ENCODE data around the gene CHID1. TPM values are rescaled to one million over a fixed set of nuclear protein-coding genes. Genes with fewer than 3 reads are reported as not detected.

Gene CHID1
- total and polyA plus RNA-seq, 2 donors = 23.4 to 62.3 TPM

- H3K27ac ChIP-seq (ENCODE audit: low read depth) = no peak overlapping the region
- no peaks in the 10 kb centered on the region for H3K4me1 ChIP-seq (ENCODE audit: insufficient read depth)
- WGBS = 84% methylated on average over 22 of the region's 22 CpGs
- no peak for DNase-seq (ENCODE audit: extremely low spot score)
- H3K4me3 ChIP-seq (ENCODE audit: low read depth, low read length) = no peak overlapping the region
- H3K36me3 ChIP-seq (ENCODE audit: insufficient read depth) = no peaks in the 10 kb centered on the region
Observed at GRCh38 chr11:837189-837989, 73.2 kb downstream of the CHID1 start.

DNA sequence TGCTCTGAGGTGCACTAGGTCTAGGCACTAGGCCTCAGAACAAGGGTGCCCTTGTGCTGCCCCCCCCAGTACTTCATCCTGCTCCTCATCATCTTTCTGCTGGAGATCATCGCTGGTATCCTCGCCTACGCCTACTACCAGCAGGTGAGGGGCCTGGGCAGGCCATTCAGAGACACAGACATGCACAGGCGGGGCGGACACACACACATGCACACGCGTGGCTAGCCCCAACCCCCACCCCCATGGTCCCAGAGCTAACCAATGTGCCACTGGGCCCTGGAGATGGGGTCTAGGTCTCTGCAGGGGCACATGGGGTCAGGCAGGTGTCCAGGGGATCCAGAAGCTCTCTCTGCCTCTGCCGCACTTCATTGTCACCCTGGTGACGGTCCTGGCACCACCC, 73.9 kb downstream of the CHID1 start:
- Histone ChIP-seq H3K4me1 (ENCODE audit: insufficient read depth) (no peaks in the 10 kb centered on the region), H3K27ac (ENCODE audit: low read depth) (no peak overlapping the region), H3K36me3 (ENCODE audit: insufficient read depth) (no peaks in the 10 kb centered on the region), H3K4me3 (ENCODE audit: low read depth, low read length) (no peak overlapping the region)
- 88% methylated on average over 9 of the region's 9 CpGs for WGBS
- no peak for DNase-seq (ENCODE audit: extremely low spot score)

DNA sequence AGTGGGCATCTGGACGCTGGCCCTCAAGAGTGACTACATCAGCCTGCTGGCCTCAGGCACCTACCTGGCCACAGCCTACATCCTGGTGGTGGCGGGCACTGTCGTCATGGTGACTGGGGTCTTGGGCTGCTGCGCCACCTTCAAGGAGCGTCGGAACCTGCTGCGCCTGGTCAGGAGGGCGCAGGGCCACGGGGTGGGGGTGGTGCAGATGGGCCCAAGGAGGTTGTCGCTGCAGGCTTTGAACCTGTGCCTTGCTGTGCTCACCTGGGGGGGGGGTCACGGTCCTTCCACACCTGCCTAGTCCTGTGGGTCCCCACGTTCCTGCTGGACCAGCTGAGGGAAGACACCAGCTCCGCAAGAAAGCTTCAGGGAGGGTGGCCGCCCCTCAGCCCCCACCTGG, 74.3 kb downstream of the CHID1 start:
- DNase-seq (ENCODE audit: extremely low spot score) = no peak
- H3K27ac ChIP-seq (ENCODE audit: low read depth) = no peak overlapping the region
- H3K4me3 ChIP-seq (ENCODE audit: low read depth, low read length) = no peak overlapping the region
- H3K4me1 ChIP-seq (ENCODE audit: insufficient read depth) = no peaks in the 10 kb centered on the region
- no peaks in the 10 kb centered on the region for H3K36me3 ChIP-seq (ENCODE audit: insufficient read depth)
- WGBS = 93% methylated on average over 14 of the region's 14 CpGs

DNA sequence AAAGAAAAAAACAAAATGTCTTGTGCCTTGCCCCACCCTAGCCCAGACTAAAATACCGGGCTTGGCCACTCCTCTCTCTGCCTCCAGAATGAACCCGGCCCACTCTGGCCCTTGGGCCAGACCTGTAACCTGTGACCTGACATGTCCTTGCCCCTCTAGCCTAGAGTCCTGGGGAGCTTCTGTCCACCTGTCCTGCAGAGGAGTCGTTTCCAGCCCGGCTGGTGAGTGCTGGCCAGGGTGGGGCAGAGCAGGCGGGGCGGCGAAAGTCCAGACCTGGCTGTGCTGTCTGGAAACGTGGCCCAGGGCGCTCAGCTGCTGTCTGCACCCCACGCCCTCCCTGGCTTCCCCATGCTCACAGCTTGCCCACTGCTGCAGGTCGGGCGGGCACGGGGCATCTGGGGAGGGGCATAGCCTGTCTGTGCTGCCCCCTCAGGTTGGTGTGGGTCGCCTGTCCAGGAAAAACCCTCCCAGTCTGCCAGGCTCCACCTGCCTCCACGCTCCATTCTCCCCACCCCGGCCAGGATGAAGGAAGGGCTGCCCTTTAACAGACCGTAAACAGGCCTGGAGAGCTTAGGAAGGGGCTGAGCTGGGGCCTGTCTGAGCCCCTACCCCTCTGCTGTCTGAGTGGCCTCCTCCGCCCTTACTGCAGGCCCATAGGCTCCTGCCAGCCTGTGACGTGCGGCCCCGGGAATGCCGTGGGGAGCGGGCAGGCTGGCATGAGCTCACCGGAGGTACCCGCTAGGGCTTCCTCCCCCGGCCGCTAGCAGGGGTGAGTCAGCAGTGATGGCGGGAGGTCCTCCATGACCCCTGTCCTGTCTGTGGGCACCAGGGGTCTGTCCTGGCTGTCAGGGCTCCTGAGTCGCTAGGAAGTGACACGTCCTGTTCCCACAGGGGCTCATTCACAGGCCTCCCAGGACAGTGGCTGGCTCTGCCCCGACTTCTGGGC, 76.0 kb downstream of the CHID1 start:
- 42% methylated on average over 31 of the region's 31 CpGs for WGBS
- no peak overlapping the region for H3K4me3 ChIP-seq (ENCODE audit: low read depth, low read length)
- no peak for DNase-seq (ENCODE audit: extremely low spot score)

DNA sequence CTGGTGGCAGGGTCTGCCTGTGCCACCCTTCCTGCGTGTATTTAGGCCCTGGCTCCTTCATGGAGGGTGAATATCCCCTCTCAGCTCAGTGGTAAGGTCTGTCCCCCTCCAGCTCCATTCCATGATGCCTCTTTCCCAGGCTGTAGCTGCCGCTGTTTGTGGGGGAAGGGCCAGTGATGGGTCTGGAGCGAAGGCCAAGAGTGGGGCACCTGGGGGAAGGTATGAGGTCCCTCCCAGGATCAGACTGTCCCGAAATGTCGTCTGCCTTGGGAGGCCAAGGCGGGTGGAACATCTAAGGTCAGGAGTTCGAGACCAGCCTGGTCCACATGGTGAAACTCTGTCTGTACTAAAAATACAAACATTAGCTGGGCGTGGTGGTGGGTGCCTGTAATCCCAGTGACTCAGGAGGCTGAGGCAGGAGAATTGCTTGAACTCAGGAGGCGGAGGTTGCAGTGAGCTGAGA, 76.7 kb downstream of the CHID1 start:
- DNase-seq (ENCODE audit: extremely low spot score) = no peak
- peak overlapping the region; percentile 60 for H3K27ac ChIP-seq (ENCODE audit: low read depth)
- peaks cover 2% of the 10 kb centered on the region for H3K4me1 ChIP-seq (ENCODE audit: insufficient read depth)
- no peaks in the 10 kb centered on the region for H3K36me3 ChIP-seq (ENCODE audit: insufficient read depth)
- WGBS = 51% methylated on average over 9 of the region's 9 CpGs
- H3K4me3 ChIP-seq (ENCODE audit: low read depth, low read length) = peak overlapping the region; percentile 67

More for the DNA sequence above, 76.0 kb downstream of the CHID1 start:
- Histone ChIP-seq H3K36me3 (ENCODE audit: insufficient read depth) (no peaks in the 10 kb centered on the region), H3K27ac (ENCODE audit: low read depth) (peak overlapping the region; percentile 46), H3K4me1 (ENCODE audit: insufficient read depth) (peaks cover under 1% of the 10 kb centered on the region)

- Histone ChIP-seq H3K4me3 (ENCODE audit: low read depth, low read length) (peak overlapping the region; percentile 67), H3K36me3 (ENCODE audit: insufficient read depth) (no peaks in the 10 kb centered on the region), H3K27ac (ENCODE audit: low read depth) (peak overlapping the region; percentile 60), H3K4me1 (ENCODE audit: insufficient read depth) (peaks cover 2% of the 10 kb centered on the region)
- DNase-seq (ENCODE audit: extremely low spot score) = no peak
- WGBS = 1% methylated on average over 55 of the region's 55 CpGs
Observed at GRCh38 chr11:833114-833791, 77.4 kb downstream of the CHID1 start.

DNA sequence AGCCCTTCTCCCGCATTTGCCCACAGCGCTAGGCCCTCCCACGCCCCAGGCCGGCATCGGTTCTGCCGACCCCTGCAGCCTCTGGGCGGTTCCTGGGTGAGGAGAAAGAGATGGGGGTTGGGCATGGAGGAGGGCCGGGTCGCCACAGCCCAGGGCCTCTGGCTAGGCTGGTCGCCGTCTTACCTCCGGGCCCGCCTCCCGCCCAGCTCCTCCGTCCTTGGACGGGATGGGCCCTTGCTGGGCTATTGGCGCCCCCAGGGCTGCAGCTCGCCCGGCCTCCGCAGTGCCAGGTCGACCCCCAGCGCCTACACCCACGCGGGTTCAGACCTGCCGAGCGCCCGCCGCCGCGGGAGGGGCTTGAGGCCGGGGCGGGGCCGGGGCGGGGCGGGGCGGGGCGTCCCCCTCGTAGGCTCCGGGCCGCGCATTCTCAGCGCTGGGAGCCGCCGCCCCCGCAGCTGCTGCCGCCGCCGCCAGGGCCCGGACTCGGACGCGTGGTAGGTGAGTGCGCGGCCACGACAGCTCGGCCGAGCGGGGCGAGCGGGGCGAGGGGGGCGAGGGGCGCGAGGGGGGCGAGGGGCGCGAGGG, 78.0 kb downstream of the CHID1 start, which contains the start of gene CD151:
Gene CD151, plus strand, starts transcription at position 424 of the 585 bp plus-strand sequence. CDS start 3,118 bp downstream, outside the sequence.
- Histone ChIP-seq H3K4me1 (ENCODE audit: insufficient read depth) (peaks cover 2% of the 10 kb centered on the region), H3K36me3 (ENCODE audit: insufficient read depth) (no peaks in the 10 kb centered on the region), H3K27ac (ENCODE audit: low read depth) (peak within 1 kb of the TSS; percentile 60), H3K4me3 (ENCODE audit: low read depth, low read length) (peak within 1 kb of the TSS; percentile 67)
- 3% methylated on average over 62 of the region's 67 CpGs for WGBS
- DNase-seq (ENCODE audit: extremely low spot score) = no peak

GRCh38 chr11:831961-832528, 78.6 kb downstream of the CHID1 start:
- Histone ChIP-seq H3K4me3 (ENCODE audit: low read depth, low read length) (peak overlapping the region; percentile 67), H3K36me3 (ENCODE audit: insufficient read depth) (no peaks in the 10 kb centered on the region), H3K27ac (ENCODE audit: low read depth) (no peak overlapping the region), H3K4me1 (ENCODE audit: insufficient read depth) (peaks cover 2% of the 10 kb centered on the region)
- DNase-seq (ENCODE audit: extremely low spot score) = no peak
- 72% methylated on average over 23 of the region's 23 CpGs for WGBS

DNA sequence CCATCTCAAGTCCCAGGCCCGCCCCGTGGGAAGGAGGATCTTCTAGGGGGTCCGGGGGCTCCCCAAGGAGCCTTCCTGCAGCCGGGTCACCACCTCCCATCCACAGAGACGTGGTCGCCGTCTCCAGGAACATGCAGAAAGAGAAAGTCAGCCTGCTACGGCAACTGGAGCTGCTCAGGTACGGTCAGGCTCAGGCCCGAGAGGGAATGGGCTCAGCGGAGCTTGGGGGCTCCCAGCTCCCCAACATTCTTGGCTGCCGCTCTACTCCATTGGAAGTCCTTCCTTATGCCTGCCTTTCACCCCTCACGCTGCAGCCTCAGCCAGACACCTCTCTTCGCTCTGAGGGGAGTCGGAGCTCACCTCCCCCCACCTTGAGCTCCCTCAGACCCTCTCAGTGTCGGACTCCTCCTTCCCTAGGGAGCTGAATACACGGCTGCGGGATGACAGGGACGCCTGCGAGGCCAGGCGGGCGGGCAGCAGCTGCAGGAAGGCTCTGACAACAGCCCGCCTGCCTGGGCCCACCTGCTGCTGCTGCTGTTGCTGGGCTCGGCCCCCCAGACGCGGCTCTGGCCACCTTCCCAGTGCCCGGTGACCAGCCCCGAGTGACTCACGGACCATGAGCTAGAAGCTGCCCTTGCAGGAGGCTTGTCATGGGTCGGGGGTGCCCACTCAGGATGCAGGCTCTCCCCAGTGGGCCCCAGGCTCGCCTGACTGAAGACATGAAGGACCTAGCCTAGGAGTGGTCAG, 79.3 kb downstream of the CHID1 start:
- Histone ChIP-seq H3K36me3 (ENCODE audit: insufficient read depth) (no peaks in the 10 kb centered on the region), H3K27ac (ENCODE audit: low read depth) (no peak overlapping the region), H3K4me1 (ENCODE audit: insufficient read depth) (peaks cover 2% of the 10 kb centered on the region), H3K4me3 (ENCODE audit: low read depth, low read length) (no peak overlapping the region)
- 56% methylated on average over 31 of the region's 31 CpGs for WGBS
- DNase-seq (ENCODE audit: extremely low spot score) = no peak

- DNase-seq (ENCODE audit: extremely low spot score) = no peak
- Histone ChIP-seq H3K4me1 (ENCODE audit: insufficient read depth) (peaks cover 2% of the 10 kb centered on the region), H3K27ac (ENCODE audit: low read depth) (no peak overlapping the region), H3K4me3 (ENCODE audit: low read depth, low read length) (peak overlapping the region; percentile 16), H3K36me3 (ENCODE audit: insufficient read depth) (no peaks in the 10 kb centered on the region)
- 4% methylated on average over 78 of the region's 78 CpGs for WGBS
Observed at GRCh38 chr11:830295-831117, 80.1 kb downstream of the CHID1 start.

DNA sequence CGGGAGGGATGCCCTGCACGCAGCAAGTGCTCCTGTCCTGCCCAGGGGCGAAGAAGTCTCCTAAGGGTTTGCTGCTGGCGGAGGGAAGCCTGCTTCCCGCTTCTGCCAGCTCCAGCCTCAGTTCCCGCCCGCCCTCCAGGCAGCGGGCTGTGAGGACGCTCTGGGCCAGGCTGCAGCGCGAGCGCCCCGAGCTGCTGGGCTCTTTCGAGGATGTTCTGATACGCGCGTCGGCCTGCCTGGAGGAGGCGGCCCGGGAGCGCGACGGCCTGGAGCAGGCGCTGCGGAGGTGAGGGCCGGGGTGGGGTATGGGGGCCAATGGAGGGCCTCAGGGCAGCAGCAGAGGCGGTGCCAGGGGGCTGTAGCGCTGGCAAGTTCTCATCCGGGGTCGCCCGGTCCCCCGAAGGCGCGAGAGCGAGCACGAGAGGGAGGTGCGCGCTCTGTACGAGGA, 80.7 kb downstream of the CHID1 start:
- Histone ChIP-seq H3K27ac (ENCODE audit: low read depth) (no peak overlapping the region), H3K4me3 (ENCODE audit: low read depth, low read length) (peak overlapping the region; percentile 14), H3K4me1 (ENCODE audit: insufficient read depth) (peaks cover 2% of the 10 kb centered on the region), H3K36me3 (ENCODE audit: insufficient read depth) (peaks cover under 1% of the 10 kb centered on the region)
- no peak for DNase-seq (ENCODE audit: extremely low spot score)
- WGBS = 3% methylated on average over 39 of the region's 39 CpGs

Data from urinary bladder (tissue), 4 donors.